ENCODE data around the gene MTIF3.
A peak's percentile ranks its signal among the peaks of the same experiment; 100 is the strongest.

MTIF3 gene

GRCh38 chr13:27449936-27450828 is at the start of gene MTIF3:
TSS of gene MTIF3 (minus strand) at chr13:27450564. CDS start at chr13:27440448, 10,116 bp downstream.
- peaks cover 63% of the 10 kb centered on the region for H3K4me1 Mint-ChIP-seq
- H3K27me3 Mint-ChIP-seq: no peaks in the 10 kb centered on the region
- peak within 1 kb of the TSS; percentile 96 for H3K4me3 Mint-ChIP-seq
- DNase-seq (peak; percentile 95), ATAC-seq (peak; percentile 91)
- H3K36me3 Mint-ChIP-seq (ENCODE audit: low read depth): peaks cover 3% of the 10 kb centered on the region
- H3K27ac Mint-ChIP-seq: peak within 1 kb of the TSS; percentile 93
- H3K9me3 Mint-ChIP-seq: no peaks in the 10 kb centered on the region

DNA sequence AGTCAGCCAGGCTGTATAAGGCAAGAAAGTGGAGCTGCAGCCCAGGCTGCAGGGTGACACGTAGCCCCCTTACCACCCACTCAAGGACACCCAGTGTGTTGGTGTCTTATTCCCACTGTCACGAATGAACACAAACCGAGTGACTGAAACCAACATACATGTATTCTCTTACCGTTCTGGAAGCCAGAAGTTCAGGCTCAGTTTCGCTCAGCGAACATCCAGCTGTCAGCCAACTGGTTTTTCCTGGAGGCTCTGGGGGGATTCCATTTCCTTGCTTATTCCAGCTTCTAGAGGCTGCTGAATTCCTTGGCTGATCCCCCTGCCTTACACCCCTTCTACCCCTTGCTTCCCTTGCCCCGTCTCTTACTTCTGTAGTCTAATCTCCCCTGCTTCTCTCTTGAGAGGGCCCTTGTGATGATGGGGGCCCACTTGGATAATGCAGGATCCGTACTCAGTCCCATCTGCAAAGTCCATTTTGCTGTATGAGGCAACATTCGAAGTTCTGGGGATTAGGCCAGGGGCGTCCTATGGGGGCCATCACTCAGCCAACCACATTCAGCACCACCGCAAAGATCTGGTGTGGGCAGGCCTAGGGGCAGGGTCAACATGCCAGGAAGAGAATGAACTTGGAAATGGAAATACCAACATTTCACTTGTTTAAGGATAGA is 47.3 kb upstream of the MTIF3 start:
- H3K36me3 Mint-ChIP-seq (ENCODE audit: low read depth): no peaks in the 10 kb centered on the region
- H3K27me3 Mint-ChIP-seq: no peaks in the 10 kb centered on the region
- H3K9me3 Mint-ChIP-seq: no peaks in the 10 kb centered on the region
- DNase-seq (no peak), ATAC-seq (no peak)
- H3K4me3 Mint-ChIP-seq: no peak overlapping the region
- no peak overlapping the region for H3K27ac Mint-ChIP-seq
- H3K4me1 Mint-ChIP-seq: no peaks in the 10 kb centered on the region

DNA sequence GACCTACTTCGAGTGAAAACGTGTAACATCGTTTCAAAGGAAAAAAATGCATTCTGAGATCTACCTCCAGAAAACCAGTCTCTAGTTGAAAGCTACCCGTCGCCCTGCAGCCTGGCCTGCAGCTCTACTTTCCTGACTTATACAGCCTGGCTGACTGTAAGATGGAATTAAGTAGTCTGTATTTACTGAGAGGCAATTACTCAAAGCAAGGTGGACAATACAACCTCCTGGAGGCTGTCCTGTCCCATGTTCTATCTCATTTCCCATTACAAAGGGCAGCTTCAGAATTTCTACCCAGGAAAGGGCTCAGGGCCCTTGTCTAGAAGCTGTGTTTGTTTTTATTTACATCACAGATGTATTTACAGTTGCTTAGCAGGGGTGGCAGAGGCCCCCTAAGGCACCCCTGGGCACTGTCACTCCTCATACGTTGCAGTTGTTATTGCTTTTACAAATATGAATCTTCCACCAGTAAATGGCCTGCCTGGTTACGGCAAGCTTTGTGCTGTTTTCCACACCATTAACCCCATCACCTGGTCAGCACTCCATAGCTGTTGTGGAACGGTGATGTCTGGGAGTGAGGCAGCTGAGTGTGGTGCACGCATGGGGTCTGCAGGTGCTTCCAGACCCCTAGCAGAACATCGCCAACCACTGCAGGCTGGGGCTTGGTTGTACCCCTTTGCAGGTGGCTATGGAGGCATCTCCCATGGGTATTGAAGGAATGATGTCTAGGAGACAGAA is 46.3 kb upstream of the MTIF3 start:
- ATAC-seq (no peak), DNase-seq (no peak)
- H3K27ac Mint-ChIP-seq: no peak overlapping the region
- no peaks in the 10 kb centered on the region for H3K36me3 Mint-ChIP-seq (ENCODE audit: low read depth)
- H3K9me3 Mint-ChIP-seq: no peaks in the 10 kb centered on the region
- H3K4me3 Mint-ChIP-seq: no peak overlapping the region
- no peaks in the 10 kb centered on the region for H3K27me3 Mint-ChIP-seq
- H3K4me1 Mint-ChIP-seq: no peaks in the 10 kb centered on the region

- H3K27me3 Mint-ChIP-seq: no peaks in the 10 kb centered on the region
These were observed 45.6 kb upstream of the MTIF3 start for GRCh38 chr13:27496006-27496405.

DNA sequence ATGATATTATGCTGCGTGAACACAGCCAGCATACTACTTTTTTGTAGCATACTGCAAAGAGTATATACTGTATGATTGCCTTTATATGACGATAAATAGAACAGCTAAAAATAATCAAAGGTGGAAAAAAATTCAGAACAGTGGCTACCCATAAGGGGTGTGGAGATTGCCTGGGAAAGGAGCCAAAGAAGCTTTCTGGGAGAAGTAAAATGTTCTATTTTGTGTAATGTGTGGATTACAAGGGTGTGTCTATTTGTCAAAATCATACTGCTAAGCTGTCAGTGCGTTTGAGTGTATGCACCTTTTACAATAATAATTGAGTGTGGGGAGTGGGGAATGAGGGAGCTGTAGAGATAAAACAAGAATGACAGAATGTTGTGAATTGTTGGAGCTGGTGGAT is 45.2 kb upstream of the MTIF3 start:
- H3K27ac Mint-ChIP-seq: no peak overlapping the region
- DNase-seq (no peak), ATAC-seq (no peak)
- no peaks in the 10 kb centered on the region for H3K9me3 Mint-ChIP-seq
- H3K27me3 Mint-ChIP-seq: no peaks in the 10 kb centered on the region
- no peaks in the 10 kb centered on the region for H3K4me1 Mint-ChIP-seq
- H3K36me3 Mint-ChIP-seq (ENCODE audit: low read depth): no peaks in the 10 kb centered on the region
- no peak overlapping the region for H3K4me3 Mint-ChIP-seq

More at GRCh38 chr13:27496006-27496405, 45.6 kb upstream of the MTIF3 start:
- no peaks in the 10 kb centered on the region for H3K4me1 Mint-ChIP-seq
- ATAC-seq (no peak), DNase-seq (no peak)
- no peaks in the 10 kb centered on the region for H3K36me3 Mint-ChIP-seq (ENCODE audit: low read depth)
- H3K4me3 Mint-ChIP-seq: no peak overlapping the region
- H3K27ac Mint-ChIP-seq: no peak overlapping the region
- no peaks in the 10 kb centered on the region for H3K9me3 Mint-ChIP-seq

- no peak overlapping the region for H3K27ac Mint-ChIP-seq
- no peaks in the 10 kb centered on the region for H3K36me3 Mint-ChIP-seq (ENCODE audit: low read depth)
- no peak overlapping the region for H3K4me3 Mint-ChIP-seq
- DNase-seq (no peak), ATAC-seq (no peak)
- no peaks in the 10 kb centered on the region for H3K9me3 Mint-ChIP-seq
- H3K27me3 Mint-ChIP-seq: no peaks in the 10 kb centered on the region
- no peaks in the 10 kb centered on the region for H3K4me1 Mint-ChIP-seq
These were observed 43.6 kb upstream of the MTIF3 start for GRCh38 chr13:27493981-27494380.

GRCh38 chr13:27489456-27489855 is 39.1 kb upstream of the MTIF3 start:
- Mint-ChIP-seq H3K4me3 (no peak overlapping the region), H3K9me3 (no peaks in the 10 kb centered on the region), H3K36me3 (ENCODE audit: low read depth) (no peaks in the 10 kb centered on the region), H3K27me3 (no peaks in the 10 kb centered on the region), H3K4me1 (no peaks in the 10 kb centered on the region), H3K27ac (no peak overlapping the region)
- no peak for ATAC-seq
- DNase-seq: no peak

GRCh38 chr13:27487776-27488175 is 37.4 kb upstream of the MTIF3 start:
- Mint-ChIP-seq H3K27ac (no peak overlapping the region), H3K4me3 (no peak overlapping the region), H3K27me3 (no peaks in the 10 kb centered on the region), H3K36me3 (ENCODE audit: low read depth) (no peaks in the 10 kb centered on the region), H3K9me3 (no peaks in the 10 kb centered on the region), H3K4me1 (peaks cover 2% of the 10 kb centered on the region)
- no peak for DNase-seq
- ATAC-seq: no peak

GRCh38 chr13:27483421-27483820 is 33.1 kb upstream of the MTIF3 start:
- DNase-seq: no peak
- Mint-ChIP-seq H3K4me3 (no peak overlapping the region), H3K9me3 (no peaks in the 10 kb centered on the region), H3K27ac (no peak overlapping the region), H3K4me1 (peaks cover 8% of the 10 kb centered on the region), H3K36me3 (ENCODE audit: low read depth) (no peaks in the 10 kb centered on the region), H3K27me3 (no peaks in the 10 kb centered on the region)
- no peak for ATAC-seq

DNA sequence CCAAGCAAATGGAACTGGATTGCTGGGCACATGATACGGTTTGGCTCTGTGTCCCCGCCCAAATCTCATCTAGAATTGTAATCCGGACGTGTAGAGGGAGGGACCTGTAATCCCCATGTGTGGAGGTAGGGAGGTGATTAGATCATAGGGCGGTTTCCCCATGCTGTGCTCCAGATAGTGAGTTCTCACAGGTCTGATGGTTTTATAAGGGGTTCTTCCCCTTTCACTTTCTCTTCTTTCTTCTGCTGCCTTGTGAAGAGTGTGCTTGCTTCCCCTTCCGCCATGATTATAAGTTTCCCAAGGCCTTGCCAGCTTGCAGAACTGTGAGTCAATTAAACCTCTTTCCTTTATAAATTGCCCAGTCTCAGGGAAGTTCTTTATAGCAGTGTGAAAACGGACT is 32.6 kb upstream of the MTIF3 start:
- Mint-ChIP-seq H3K27ac (no peak overlapping the region), H3K27me3 (no peaks in the 10 kb centered on the region), H3K36me3 (ENCODE audit: low read depth) (no peaks in the 10 kb centered on the region), H3K4me1 (peaks cover 9% of the 10 kb centered on the region), H3K4me3 (no peak overlapping the region), H3K9me3 (no peaks in the 10 kb centered on the region)
- DNase-seq (no peak), ATAC-seq (peak; percentile 59)

- H3K9me3 Mint-ChIP-seq: no peaks in the 10 kb centered on the region
- H3K4me1 Mint-ChIP-seq: peaks cover 18% of the 10 kb centered on the region
- no peak for ATAC-seq
- no peak overlapping the region for H3K4me3 Mint-ChIP-seq
- H3K27ac Mint-ChIP-seq: no peak overlapping the region
- H3K36me3 Mint-ChIP-seq (ENCODE audit: low read depth): no peaks in the 10 kb centered on the region
- peak; percentile 46 for DNase-seq
- no peaks in the 10 kb centered on the region for H3K27me3 Mint-ChIP-seq
These were observed 31.4 kb upstream of the MTIF3 start for GRCh38 chr13:27481766-27482165.

DNA sequence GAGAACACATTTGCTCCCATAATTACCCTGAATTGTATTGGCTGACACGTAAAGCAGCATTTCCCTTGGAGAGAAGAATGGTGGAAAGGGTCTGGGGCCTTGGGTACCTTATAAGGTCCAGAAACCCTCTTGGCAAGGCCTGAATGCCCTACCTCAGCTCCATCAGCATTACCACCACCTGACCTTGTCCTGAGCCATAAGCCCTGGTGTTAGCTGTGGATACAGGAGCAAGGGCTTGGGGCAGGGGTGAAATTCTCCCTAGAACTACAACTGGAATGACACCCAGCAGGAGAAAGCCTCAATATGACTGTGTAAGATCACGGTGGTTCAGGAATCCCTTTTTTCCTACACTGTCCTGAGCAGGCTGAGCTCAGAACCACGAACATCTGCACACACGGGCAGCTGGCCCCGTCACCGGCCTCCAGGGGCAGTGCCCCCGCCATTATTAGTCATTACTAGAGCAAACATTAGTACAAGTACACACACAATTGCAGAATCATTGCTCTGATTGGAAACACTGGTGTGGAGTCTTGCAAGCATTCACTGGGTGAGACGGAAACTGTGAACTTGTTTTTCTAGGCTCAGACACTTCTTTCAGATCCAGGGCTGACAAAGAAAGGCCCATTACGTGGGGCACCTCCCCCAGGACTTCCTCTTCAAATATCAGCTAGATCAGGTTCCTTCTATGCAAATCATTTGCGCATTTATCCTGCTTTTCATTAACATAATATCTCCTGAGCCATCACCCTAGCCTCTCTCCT is 26.8 kb upstream of the MTIF3 start:
- Mint-ChIP-seq H3K4me3 (no peak overlapping the region), H3K4me1 (peaks cover 13% of the 10 kb centered on the region), H3K36me3 (ENCODE audit: low read depth) (no peaks in the 10 kb centered on the region), H3K9me3 (no peaks in the 10 kb centered on the region), H3K27ac (no peak overlapping the region), H3K27me3 (no peaks in the 10 kb centered on the region)
- ATAC-seq (peak; percentile 48), DNase-seq (no peak)

GRCh38 chr13:27474751-27475268 is 24.4 kb upstream of the MTIF3 start:
- ATAC-seq: no peak
- H3K4me3 Mint-ChIP-seq: no peak overlapping the region
- H3K36me3 Mint-ChIP-seq (ENCODE audit: low read depth): no peaks in the 10 kb centered on the region
- DNase-seq: no peak
- no peak overlapping the region for H3K27ac Mint-ChIP-seq
- peaks cover 10% of the 10 kb centered on the region for H3K4me1 Mint-ChIP-seq
- no peaks in the 10 kb centered on the region for H3K9me3 Mint-ChIP-seq
- H3K27me3 Mint-ChIP-seq: no peaks in the 10 kb centered on the region

DNA sequence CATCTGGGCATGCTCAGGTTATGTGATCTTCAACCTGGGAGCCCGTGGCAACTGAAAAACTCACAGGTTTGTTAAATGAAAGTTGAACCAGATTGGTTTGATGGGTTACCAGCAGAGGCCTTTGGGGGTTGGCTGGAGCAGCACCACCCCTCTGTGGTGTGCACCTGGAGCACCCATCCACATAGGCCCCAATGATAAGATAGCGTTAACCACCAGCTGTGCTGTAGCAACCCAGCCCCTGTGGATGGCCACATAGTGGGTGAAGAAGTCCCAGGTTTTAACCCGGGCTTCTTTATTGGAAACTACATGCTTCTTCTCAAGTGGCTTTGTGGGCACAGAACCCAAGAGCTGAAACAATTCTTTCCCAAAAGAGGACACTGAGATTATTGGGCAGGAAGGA is 22.6 kb upstream of the MTIF3 start:
- DNase-seq (no peak), ATAC-seq (no peak)
- Mint-ChIP-seq H3K27me3 (no peaks in the 10 kb centered on the region), H3K27ac (no peak overlapping the region), H3K36me3 (ENCODE audit: low read depth) (no peaks in the 10 kb centered on the region), H3K9me3 (no peaks in the 10 kb centered on the region), H3K4me3 (no peak overlapping the region), H3K4me1 (peaks cover 8% of the 10 kb centered on the region)
